ENCODE measurements around the gene NTM. TPM values are rescaled to one million over a fixed set of nuclear protein-coding genes. Genes with fewer than 3 reads are reported as not detected.

NTM gene
- total RNA-seq, 4 donors from 2014 or later: 1.4 to 2.8 (median 1.7) TPM

DNA sequence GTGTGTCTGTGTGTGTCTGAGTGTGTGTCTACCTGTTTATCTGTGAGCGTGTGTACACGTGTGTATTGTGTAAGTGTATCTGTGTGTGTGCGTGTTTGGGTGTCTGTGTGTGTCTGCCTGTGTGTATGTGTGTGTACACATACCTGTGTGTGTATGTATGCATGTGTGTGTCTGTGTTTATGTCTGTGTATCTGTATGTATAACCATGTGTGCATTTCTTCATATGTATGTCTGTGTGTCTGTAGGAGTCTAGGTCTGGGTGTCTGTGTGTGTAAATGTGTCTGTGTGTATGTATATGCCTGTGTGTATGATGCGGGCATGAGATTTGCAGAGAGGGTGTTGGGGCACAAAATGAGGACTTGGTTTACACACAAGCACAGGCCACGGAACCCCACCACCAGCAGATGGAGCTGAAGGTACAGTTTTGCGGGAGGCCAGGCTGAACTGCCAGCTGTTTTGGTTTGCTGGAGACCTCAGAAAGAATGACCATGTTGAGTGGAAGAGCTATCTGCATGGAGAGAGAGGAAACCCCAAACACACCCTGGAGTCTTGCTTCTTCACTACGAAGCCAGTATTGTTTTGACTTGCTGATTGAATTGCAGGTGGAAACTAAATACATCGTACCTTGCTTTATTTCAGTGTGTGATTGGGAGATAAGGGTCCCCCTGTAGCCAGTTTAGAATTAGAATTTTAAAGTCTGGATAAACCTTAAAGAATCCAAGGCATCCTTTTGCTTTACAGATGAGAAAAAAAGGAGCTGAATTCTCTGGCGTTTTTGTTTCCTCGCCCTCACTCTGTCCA is 497.2 kb downstream of the NTM start:
- no peaks in the 10 kb centered on the region for H3K9me3 ChIP-seq
- H3K4me1 ChIP-seq: no peaks in the 10 kb centered on the region
- H3K4me3 ChIP-seq: no peak overlapping the region
- H3K27me3 ChIP-seq: no peaks in the 10 kb centered on the region
- no peaks in the 10 kb centered on the region for H3K36me3 ChIP-seq
- TF ChIP-seq, protein P1, sequence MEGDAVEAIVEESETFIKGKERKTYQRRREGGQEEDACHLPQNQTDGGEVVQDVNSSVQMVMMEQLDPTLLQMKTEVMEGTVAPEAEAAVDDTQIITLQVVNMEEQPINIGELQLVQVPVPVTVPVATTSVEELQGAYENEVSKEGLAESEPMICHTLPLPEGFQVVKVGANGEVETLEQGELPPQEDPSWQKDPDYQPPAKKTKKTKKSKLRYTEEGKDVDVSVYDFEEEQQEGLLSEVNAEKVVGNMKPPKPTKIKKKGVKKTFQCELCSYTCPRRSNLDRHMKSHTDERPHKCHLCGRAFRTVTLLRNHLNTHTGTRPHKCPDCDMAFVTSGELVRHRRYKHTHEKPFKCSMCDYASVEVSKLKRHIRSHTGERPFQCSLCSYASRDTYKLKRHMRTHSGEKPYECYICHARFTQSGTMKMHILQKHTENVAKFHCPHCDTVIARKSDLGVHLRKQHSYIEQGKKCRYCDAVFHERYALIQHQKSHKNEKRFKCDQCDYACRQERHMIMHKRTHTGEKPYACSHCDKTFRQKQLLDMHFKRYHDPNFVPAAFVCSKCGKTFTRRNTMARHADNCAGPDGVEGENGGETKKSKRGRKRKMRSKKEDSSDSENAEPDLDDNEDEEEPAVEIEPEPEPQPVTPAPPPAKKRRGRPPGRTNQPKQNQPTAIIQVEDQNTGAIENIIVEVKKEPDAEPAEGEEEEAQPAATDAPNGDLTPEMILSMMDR (IDR thresholded peaks at IDR 0.05): peak in 4 of 6 experiments; percentile 37 to 68 (median 59)
- no peak for TF ChIP-seq POLR2A (IDR thresholded peaks at IDR 0.05)
- DNase-seq: peak in 2 of 3 donors; percentile 53 to 72
- no peak overlapping the region for H3K27ac ChIP-seq

DNA sequence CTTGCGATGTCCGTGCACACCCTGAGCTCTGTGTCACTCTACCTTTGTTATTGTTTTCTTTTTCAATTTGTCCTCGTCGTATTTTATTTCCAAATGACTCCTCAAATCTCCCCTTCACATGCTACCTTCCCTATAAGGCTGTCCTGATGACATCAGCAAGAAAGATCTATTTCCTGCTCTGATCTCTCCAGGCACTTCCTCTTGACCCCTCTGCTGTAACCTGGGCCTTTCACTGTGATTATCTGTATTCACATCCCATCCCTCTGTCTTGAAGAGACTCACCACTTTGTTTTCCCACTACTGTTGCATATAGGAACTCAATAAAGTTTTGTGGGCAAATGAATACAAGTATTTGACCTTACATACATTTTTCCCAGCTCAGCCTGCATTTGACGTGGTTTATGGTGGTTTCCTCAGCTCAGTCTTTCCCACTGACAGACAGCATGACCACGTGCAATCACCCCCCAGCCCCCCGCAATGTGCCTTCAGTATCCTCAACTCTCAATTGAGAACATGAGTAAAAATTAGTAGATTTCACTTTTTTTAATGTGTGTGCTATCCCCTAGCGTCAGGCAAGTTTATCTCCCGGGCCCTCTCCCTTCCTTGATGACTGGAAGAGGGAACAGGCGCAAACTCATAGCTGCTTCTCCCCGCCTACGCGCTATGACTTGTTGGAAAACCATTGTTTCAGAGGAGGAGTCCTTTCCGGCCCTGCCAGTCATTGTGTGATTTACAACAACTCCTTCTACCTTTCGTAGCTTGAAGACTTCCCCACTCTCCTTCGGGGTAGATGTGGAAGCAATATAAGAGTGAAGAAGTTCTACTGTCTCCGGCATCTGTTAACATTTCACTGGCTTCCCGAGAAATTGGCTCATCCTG is 498.5 kb downstream of the NTM start:
- no peaks in the 10 kb centered on the region for H3K9me3 ChIP-seq
- no peaks in the 10 kb centered on the region for H3K36me3 ChIP-seq
- H3K27ac ChIP-seq: no peak overlapping the region
- H3K27me3 ChIP-seq: no peaks in the 10 kb centered on the region
- no peaks in the 10 kb centered on the region for H3K4me1 ChIP-seq
- no peak for DNase-seq
- H3K4me3 ChIP-seq: no peak overlapping the region
- no peak for TF ChIP-seq POLR2A (IDR thresholded peaks at IDR 0.05)
- TF ChIP-seq, protein P1 (IDR thresholded peaks at IDR 0.05): no peak

DNA sequence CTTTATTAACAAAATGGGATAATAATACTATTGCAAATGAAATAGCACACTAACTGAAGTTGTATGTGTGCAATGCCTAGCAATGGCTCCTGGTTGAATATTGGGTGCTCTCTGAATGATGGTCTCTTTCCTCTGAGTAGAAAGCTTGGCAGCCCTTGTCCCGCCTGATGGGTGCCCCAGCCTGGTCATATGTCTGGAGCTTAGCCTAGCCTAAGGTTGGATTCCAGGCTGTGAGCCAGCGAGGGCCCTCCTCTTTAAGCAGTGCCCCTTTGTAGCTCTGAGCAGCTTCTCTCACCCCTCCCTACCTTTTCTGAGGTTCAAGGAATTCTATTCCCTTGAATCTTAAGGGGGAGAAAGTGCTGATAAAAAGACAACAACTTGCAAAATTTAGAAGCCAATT is 499.9 kb downstream of the NTM start:
- TF ChIP-seq, protein P1 (IDR thresholded peaks at IDR 0.05): no peak
- TF ChIP-seq POLR2A (IDR thresholded peaks at IDR 0.05): no peak
- H3K4me1 ChIP-seq: no peaks in the 10 kb centered on the region
- H3K9me3 ChIP-seq: no peaks in the 10 kb centered on the region
- no peaks in the 10 kb centered on the region for H3K27me3 ChIP-seq
- H3K36me3 ChIP-seq: no peaks in the 10 kb centered on the region
- H3K27ac ChIP-seq: no peak overlapping the region
- H3K4me3 ChIP-seq: no peak overlapping the region
- DNase-seq: no peak

DNA sequence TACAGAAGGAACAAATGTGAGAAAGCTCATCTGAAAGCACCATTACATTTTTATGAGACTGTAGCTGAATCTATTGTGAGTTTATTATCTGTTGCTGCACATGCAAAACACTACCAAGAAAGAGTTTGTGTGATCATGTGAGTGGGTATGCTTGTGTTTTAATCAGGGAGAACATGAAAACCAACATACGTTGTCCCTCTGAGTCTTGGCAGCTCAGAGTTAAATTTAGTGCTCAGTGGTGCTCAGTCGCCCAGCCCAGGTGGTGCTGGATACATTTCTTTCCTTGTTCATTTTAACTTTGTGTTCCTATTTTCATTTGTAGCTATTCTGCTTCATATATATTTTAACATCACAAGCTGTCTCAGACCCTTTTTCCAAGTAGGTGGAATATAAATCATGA is 500.6 kb downstream of the NTM start:
- no peaks in the 10 kb centered on the region for H3K9me3 ChIP-seq
- no peak overlapping the region for H3K27ac ChIP-seq
- H3K4me3 ChIP-seq: no peak overlapping the region
- no peak for DNase-seq
- TF ChIP-seq POLR2A (IDR thresholded peaks at IDR 0.05): no peak
- TF ChIP-seq, protein P1 (IDR thresholded peaks at IDR 0.05): no peak
- no peaks in the 10 kb centered on the region for H3K27me3 ChIP-seq
- no peaks in the 10 kb centered on the region for H3K36me3 ChIP-seq
- no peaks in the 10 kb centered on the region for H3K4me1 ChIP-seq

DNA sequence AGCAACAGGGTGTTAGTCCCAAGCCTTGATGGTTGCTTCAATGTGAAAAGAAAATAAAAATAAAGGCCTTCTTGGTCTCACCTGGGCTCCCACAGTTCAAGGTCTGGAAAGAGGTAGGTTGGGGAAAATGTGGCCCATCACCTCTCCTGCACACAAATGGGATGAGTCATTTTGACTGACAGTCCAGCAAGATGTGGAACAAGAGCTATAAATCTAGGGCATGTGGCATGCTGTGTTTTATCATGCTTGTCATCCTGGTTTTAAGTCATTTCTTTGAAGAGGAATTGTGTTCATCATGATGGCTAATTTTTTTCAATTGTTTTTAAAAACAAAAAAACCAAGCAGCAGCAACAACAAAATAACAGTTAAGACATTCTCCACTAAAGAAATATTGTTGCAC is 503.7 kb downstream of the NTM start:
- Histone ChIP-seq H3K4me1 (no peaks in the 10 kb centered on the region), H3K27ac (no peak overlapping the region), H3K36me3 (no peaks in the 10 kb centered on the region), H3K4me3 (no peak overlapping the region), H3K9me3 (no peaks in the 10 kb centered on the region), H3K27me3 (no peaks in the 10 kb centered on the region)
- DNase-seq: no peak
- TF ChIP-seq, protein P1 (IDR thresholded peaks at IDR 0.05): no peak
- TF ChIP-seq POLR2A (IDR thresholded peaks at IDR 0.05): no peak

Measured in Peyer's patch (tissue), 4 donors.